Neural crest cell (in vitro differentiated cells): ENCODE data around the gene CHKA. TPM values are rescaled to one million over a fixed set of nuclear protein-coding genes. Genes with fewer than 3 reads are reported as not detected.

Source experiments
- DNase-seq: peaks from one replicate; pipeline ENCODE4 v3.0.0; 2021; ENCODE audit warnings: low read depth, mixed read lengths, low spot score
- H3K27ac Mint-ChIP-seq: one replicate; pipeline ENCODE4 v1.8.0; 2021; ENCODE audit warnings: mild to moderate bottlenecking, mixed read lengths; ENCODE audit not compliant: unreplicated experiment
- H3K27me3 Mint-ChIP-seq: 2 replicates; pipeline ENCODE4 v1.8.0; 2021; ENCODE audit warnings: low read depth, mild to moderate bottlenecking, mixed read lengths
- H3K36me3 Mint-ChIP-seq: 2 replicates; pipeline ENCODE4 v1.8.0; 2021; ENCODE audit warnings: low read depth, mild to moderate bottlenecking, mixed read lengths
- H3K4me1 Mint-ChIP-seq: 2 replicates; pipeline ENCODE4 v1.8.0; 2021; ENCODE audit warnings: mixed read lengths
- H3K4me3 Mint-ChIP-seq: one replicate; pipeline ENCODE4 v1.8.0; 2021; ENCODE audit warnings: mild to moderate bottlenecking, mixed read lengths
- H3K9me3 Mint-ChIP-seq: 2 replicates; pipeline ENCODE4 v1.8.0; 2021; ENCODE audit warnings: mixed read lengths
- total RNA-seq: library from RNA; stranded (reverse); gene quantifications from 2 replicates; pipeline ENCODE4 v1.2.1, GENCODE V29; 2021
- TF ChIP-seq, protein P1 (sequence below): fragments of 200-600 bp; sonication (generic); conservative IDR thresholded peaks from 2 replicates; pipeline ENCODE4 v1.5.0; 2021; ENCODE audit warnings: antibody characterized with exemption, mild to moderate bottlenecking

Gene CHKA
- total RNA-seq, 1 donor from 2014 or later = 44.2 TPM

DNA sequence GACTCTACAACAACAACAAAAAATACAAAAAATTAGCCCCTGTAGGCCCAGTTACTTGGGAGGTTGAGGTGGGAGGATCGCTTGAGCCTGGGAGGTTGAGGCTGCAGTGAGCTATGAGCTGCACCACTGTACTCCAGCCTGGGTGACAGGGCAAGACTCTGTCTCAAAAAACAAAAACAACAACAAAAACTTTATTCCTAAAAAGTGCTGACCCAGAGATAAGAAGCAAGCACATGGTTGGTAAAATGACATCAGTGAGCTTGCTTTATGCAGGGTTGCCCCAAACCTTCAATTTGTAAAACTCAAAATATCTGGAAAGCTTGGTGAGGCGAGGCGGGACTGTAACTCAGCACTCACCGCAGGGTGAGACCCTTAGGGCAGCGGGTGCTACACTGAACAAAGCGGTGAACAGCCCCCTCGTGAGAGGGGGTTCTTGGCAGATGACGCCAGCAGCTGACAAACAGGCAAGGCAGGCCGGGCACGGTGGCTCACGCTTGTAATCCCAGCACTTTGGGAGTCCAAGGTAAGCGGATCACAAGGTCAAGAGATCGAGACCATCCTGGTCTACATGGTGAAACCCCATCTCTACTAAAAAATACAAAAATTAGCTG is 85.8 kb downstream of the CHKA start:
- Mint-ChIP-seq H3K4me3 (peak overlapping the region; percentile 23), H3K27me3 (no peaks in the 10 kb centered on the region), H3K27ac (peak overlapping the region; percentile 62), H3K9me3 (no peaks in the 10 kb centered on the region), H3K4me1 (peaks cover 19% of the 10 kb centered on the region), H3K36me3 (no peaks in the 10 kb centered on the region)
- TF ChIP-seq, protein P1, sequence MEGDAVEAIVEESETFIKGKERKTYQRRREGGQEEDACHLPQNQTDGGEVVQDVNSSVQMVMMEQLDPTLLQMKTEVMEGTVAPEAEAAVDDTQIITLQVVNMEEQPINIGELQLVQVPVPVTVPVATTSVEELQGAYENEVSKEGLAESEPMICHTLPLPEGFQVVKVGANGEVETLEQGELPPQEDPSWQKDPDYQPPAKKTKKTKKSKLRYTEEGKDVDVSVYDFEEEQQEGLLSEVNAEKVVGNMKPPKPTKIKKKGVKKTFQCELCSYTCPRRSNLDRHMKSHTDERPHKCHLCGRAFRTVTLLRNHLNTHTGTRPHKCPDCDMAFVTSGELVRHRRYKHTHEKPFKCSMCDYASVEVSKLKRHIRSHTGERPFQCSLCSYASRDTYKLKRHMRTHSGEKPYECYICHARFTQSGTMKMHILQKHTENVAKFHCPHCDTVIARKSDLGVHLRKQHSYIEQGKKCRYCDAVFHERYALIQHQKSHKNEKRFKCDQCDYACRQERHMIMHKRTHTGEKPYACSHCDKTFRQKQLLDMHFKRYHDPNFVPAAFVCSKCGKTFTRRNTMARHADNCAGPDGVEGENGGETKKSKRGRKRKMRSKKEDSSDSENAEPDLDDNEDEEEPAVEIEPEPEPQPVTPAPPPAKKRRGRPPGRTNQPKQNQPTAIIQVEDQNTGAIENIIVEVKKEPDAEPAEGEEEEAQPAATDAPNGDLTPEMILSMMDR = no peak
- no peak for DNase-seq

DNA sequence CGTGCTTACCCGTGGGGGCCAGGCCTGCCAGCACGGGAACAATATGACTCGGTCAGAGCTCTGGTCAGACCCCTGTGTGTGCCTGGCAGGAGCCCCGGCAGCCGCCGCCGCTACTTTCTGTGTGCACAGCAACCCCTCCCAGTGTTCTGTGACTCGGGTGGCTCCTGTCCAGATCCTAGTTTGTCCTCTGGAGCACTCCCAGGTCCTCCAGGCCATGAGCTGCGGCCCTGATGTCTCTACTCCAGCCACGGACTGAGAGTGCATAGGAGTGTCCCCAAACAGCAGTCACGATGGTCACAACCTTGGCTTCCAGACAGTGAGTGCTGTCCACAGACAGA is 87.5 kb downstream of the CHKA start:
- no peaks in the 10 kb centered on the region for H3K9me3 Mint-ChIP-seq
- H3K4me1 Mint-ChIP-seq = peaks cover 26% of the 10 kb centered on the region
- no peak overlapping the region for H3K27ac Mint-ChIP-seq
- no peak for DNase-seq
- H3K36me3 Mint-ChIP-seq = no peaks in the 10 kb centered on the region
- TF ChIP-seq, protein P1 = no peak
- peak overlapping the region; percentile 72 for H3K4me3 Mint-ChIP-seq
- no peaks in the 10 kb centered on the region for H3K27me3 Mint-ChIP-seq

DNA sequence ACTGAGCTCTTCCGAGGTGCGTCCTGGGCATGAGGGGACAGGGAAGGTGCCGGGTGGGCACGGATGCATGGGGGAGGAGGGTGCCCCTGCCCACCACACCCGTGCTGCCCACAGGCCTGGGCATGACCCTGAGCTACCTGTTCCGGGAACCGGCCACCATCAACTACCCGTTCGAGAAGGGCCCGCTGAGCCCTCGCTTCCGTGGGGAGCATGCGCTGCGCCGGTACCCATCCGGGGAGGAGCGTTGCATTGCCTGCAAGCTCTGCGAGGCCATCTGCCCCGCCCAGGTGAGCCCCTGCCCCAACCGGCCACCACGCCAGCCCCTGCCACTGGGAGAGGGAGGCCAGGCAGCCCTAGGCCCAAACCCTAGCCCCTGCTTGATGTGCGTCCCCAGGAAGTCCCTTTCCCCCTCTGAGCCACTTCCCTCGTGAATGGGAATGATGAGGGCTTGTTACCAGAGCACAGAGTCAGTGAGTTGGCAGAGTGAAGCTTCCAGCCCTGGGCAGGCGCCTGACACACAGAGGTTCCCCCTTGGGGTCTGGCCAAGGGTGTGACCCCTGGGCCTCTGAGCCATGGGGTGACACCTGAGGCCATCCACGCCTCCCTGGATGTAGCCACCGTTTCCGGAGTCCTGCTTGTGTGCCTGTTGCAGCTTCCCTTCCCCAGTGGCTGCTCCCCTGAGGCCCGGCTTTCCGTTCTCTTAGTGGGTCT is 88.0 kb downstream of the CHKA start:
- H3K4me1 Mint-ChIP-seq = peaks cover 27% of the 10 kb centered on the region
- TF ChIP-seq, protein P1 = no peak
- no peak for DNase-seq
- no peaks in the 10 kb centered on the region for H3K36me3 Mint-ChIP-seq
- no peak overlapping the region for H3K27ac Mint-ChIP-seq
- H3K27me3 Mint-ChIP-seq = no peaks in the 10 kb centered on the region
- no peak overlapping the region for H3K4me3 Mint-ChIP-seq
- no peaks in the 10 kb centered on the region for H3K9me3 Mint-ChIP-seq

DNA sequence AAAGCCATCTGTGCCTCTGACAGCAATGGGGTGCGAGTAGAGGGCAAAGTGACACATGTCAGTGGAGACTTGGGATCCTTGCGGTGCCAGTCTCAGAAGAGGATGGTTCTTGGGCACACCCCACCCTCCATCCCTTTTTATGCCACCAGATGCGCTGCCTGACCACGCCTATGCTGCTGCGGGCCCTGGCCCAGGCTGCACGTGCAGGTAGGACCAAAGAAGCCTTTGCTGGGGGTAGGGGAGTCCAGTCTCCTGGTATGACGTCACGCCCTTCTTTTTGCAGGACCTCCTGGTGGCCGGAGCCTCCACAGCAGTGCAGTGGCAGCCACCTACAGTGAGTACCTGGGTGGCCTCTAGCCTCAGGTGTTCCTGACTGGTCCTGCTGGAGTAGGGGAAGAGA is 89.2 kb downstream of the CHKA start:
- Mint-ChIP-seq H3K27me3 (no peaks in the 10 kb centered on the region), H3K4me3 (peak overlapping the region; percentile 92)
- DNase-seq = no peak

DNA sequence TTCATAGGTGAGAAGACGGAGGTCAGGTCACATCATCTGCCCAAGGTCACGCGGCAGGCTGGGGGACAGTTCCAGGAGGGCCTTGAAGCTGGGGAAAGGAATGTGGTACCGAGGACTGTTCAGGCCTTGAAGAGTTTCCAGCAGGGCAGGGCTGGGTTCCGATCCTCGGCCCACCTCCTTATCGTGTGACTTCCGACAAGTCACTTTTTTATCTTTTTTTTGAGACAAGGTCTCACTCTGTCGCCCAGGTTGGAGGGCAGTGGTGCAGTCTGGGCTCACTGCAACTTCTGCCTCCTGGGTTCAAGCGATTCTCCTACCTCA is 90.1 kb downstream of the CHKA start:
- TF ChIP-seq, protein P1 = no peak
- Mint-ChIP-seq H3K4me1 (peaks cover 27% of the 10 kb centered on the region), H3K27ac (peak overlapping the region; percentile 81), H3K4me3 (peak overlapping the region; percentile 92), H3K36me3 (no peaks in the 10 kb centered on the region), H3K9me3 (no peaks in the 10 kb centered on the region), H3K27me3 (no peaks in the 10 kb centered on the region)
- no peak for DNase-seq

More for the DNA sequence above, 89.2 kb downstream of the CHKA start:
- Mint-ChIP-seq H3K4me1 (peaks cover 27% of the 10 kb centered on the region), H3K36me3 (no peaks in the 10 kb centered on the region), H3K9me3 (no peaks in the 10 kb centered on the region), H3K27ac (no peak overlapping the region)
- TF ChIP-seq, protein P1 = no peak
